GM18873 (cell line): ENCODE results near the gene KCNQ1.

Experiments
- ATAC-seq: cut with Tn5 transposase; IDR thresholded peaks from one replicate; pipeline ENCODE4 v1.9.1; 2021; ENCODE audit warnings: mild to moderate bottlenecking, moderate library complexity, moderate number of reproducible peaks; ENCODE audit not compliant: unreplicated experiment, low FRiP score

Gene KCNQ1

GRCh38 chr11:2563213-2564007 lies 118.6 kb downstream of the KCNQ1 start:
- ATAC-seq: no peak

GRCh38 chr11:2564008-2564530 lies 119.3 kb downstream of the KCNQ1 start:
- no peak for ATAC-seq

- ATAC-seq: no peak
Measured at GRCh38 chr11:2564588-2565425, 120.0 kb downstream of the KCNQ1 start.

GRCh38 chr11:2565447-2566222 lies 120.8 kb downstream of the KCNQ1 start:
- ATAC-seq: no peak

GRCh38 chr11:2566223-2567025 lies 121.6 kb downstream of the KCNQ1 start:
- no peak for ATAC-seq

GRCh38 chr11:2567026-2567671 lies 122.3 kb downstream of the KCNQ1 start:
- ATAC-seq: no peak

- ATAC-seq: no peak
Measured at GRCh38 chr11:2569321-2569721, 124.5 kb downstream of the KCNQ1 start.

GRCh38 chr11:2569731-2570210 lies 125.0 kb downstream of the KCNQ1 start:
- no peak for ATAC-seq

- no peak for ATAC-seq
Measured at GRCh38 chr11:2570211-2570811, 125.5 kb downstream of the KCNQ1 start.

- ATAC-seq: no peak
Measured at GRCh38 chr11:2570841-2571597, 126.2 kb downstream of the KCNQ1 start.

- no peak for ATAC-seq
Measured at GRCh38 chr11:2571598-2572281, 126.9 kb downstream of the KCNQ1 start.

GRCh38 chr11:2572491-2573239 lies 127.9 kb downstream of the KCNQ1 start:
- no peak for ATAC-seq

- ATAC-seq: no peak
Measured at GRCh38 chr11:2573240-2574042, 128.6 kb downstream of the KCNQ1 start.

GRCh38 chr11:2574043-2574552 lies 129.3 kb downstream of the KCNQ1 start:
- ATAC-seq: no peak

- ATAC-seq: no peak
Measured at GRCh38 chr11:2574553-2575535, 130.0 kb downstream of the KCNQ1 start.
